CD4-positive, alpha-beta T cell treated with Interferon gamma for 1 hour (primary cell): ENCODE data around the gene DUSP9.

ENCODE experiments used
- DNase-seq: peaks from one replicate; pipeline ENCODE4 v3.0.0-alpha.2; 2020

Gene DUSP9

DNA sequence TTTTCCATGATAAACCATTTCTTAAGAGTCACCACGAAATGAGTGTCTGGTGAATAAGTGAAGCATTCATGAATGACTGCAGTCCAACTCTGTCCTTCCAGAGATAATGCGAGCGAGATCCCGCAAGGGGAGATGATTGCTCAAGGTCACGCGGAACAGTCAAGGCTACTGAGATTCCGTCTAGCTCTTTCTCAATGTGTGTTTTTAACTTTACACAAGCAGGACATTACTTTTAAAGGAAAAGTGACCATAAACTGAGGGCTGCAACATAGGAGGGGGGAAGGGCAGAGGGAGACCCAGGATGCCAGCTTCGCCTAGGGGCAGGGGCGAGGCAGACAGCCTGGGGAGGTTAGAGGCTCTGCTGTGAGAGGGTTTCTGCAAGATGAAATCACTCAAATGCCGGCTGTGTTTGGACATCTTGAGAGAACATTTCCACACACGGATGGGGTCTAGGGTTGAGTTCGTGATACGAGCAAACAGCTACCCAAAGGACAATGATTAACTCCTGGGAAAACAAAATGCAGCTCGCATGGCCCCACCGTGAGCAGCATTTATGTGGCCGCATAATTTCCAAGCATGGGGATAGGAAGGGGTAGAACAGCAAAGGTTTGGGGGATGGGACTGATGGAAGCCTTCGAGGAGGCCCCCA lies 24.2 kb upstream of the DUSP9 start:
- no peak for DNase-seq

DNA sequence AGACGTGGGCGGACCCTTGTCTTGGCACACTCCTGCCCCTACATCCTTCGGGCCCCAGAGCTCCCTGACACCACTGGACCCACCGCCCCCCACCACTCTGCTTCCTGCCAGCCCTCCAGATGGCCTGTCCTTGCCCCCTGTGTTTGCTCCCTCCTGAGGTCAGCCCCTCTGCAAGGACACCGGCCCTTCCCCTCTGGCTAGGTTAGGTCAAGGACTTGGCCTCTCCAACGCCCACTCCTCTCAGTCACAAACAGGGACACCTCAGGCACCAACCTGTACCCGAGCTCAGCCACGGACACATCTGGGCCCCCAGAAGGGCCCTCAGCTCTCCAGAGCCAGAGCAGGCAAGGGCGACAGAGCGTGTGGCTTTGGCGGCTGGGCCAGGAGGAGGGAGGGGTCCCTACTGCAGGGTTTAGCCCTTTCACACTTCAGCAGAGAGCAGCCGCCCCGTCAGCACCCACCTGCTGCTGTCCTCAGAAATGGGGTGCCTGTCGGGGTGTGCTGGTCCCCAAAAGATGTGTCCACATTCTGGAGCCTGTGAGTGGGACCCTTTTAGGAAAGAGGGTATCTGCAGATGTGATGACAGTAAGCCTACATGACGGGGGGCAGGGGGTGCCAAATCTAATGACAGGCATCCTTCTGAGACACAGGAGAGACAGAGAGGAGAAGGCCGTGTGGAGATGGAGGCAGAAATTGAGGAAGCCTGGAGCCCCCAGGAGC lies 23.5 kb upstream of the DUSP9 start:
- DNase-seq, result no peak

DNA sequence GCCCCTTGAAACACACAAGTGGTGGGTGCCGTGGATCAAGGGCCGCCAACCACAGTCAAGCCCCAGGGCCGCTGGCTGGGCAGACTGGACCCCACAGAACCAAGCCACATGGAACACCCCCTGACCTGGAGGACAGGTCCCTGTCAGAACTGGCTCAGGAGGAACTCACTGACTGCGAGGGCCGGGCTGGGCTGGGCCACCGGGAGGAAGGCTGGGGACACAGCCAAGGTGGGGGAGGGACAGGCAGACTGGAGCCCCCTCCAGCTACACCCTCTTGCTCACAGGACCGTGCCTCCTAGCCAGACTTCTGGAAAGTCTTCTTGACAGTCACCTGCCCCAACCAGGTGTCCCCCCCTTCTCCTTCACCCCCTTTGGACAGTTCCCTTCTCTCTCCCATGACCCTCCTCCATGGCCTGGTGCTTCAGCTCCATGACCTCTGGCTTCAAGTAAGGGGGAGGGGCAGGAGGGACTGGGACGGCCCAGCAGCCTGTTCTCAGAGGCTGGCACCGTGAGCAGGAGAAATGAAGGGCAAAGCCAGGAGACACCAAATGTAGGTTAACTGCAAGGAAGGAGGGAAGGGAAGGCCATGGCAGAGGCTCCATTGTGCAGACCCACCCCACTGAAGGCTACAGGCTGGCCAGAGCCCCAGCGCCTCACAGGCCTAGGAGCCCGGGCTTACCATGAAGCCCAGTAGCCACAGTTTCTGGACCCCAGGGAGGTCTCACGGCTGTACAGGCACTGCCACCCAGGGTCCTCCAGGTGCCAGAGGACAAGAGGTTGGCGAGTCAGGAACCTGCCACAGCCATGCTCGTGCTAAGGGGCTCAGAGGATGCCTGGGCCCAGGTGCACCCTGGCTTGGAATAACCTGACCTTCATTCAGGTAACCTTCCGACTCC lies 22.6 kb upstream of the DUSP9 start:
- DNase-seq, result no peak

DNA sequence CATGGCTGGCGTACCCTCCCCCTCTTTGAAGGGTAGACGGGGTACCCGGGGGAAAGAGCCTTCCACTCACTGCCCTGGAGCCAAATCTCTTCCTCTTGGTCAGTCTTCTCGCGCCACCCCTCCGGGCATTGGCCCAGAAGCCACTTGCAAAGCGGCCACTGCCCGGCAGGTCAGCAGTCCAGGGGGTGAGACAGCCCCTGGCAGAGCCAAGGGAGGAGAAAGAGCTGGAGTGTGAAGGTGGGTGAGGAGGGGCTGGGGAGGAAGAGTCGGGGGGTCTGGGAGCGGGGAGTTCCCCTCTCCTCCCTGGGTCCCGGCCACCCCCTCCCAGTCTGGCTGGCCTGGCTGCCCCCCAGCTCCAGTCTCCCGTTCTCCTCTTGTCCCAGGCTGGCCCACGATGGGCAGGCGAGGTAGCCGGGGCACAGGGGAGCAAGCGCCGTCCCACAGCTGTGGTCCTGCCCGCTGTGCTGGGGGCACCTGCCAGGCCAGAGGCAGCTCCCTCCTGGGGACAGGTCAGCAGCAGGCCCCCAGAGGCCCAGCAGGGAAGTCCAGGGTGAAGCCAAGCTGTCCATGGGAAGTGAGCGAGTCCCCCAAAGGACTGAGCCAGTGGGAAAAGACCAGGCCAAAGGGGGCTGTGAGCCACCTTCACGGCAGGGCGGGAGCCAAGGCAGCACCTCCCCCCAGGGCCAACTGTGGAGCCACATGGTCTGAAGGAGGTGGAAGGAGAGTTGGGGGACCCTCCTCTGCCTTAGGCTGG lies 21.6 kb upstream of the DUSP9 start:
- DNase-seq, result no peak

DNA sequence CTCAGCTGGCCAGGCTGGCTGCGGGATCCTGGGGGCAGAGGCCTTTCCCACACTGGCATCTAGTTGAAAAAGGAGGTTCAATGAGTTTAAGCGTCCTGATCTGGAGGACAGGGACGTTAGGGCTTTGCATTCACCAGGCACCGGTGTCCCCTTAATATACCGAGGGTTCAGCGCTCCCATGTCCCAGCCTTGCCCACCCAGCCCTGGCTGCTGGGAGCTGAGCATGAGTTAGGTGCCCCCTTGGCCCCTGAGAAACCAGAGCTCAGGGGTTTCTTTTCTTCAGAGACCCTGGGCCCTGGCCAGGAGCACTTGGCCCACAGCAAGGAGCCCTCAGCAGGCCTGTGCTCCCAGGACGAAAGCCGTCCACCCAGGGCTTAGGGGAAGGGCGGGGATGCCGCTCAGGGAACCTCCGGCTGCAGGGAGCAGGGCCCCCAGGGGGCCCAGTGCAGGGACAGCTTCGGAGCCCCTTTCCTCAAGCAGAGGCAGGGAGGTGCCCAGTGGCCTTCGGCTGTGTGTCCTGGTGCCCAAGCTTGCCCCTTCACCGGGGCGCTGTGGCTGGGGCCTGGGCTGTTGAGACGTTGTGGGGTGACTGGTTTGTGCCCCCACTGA lies 20.9 kb upstream of the DUSP9 start:
- no peak for DNase-seq

DNA sequence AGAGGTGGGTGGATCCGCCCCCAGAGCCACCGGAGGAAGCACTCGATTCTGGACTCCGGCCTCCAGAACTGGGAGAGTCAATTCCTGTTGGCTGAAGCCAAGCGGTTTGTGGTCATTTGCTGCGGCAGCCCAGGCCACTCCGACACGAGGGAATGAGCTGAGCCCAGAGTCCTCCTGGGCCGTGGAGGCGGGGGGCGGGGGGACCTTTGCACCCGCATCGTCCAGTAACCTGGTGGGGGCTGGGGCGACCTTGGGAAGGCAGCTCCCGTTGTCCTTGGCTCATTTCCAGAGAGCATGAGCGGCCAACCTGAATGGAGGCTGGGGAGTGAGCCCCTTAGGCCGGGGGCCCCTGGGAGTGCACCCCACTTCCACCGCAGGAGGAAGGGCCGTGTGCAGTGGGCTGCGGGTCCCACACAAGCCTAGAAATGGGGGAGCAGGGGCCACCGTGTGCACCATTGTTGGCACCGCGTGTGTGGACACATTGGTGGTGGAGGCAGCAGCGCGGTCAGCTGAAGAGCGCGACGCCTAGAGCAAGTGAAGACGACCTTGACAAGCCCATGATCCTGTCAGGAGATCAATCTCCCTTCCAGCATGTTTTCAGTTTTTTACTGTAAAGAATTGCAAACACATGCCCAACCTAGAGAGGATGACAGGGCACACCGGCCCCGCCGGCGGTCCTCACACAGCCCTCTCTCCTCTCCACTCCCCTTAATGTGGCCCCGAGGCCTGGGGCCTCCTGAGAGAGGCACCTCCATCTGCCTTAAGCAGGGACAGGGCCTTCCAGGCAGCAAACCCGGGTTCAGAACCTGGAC lies 19.9 kb upstream of the DUSP9 start:
- DNase-seq, result no peak

DNA sequence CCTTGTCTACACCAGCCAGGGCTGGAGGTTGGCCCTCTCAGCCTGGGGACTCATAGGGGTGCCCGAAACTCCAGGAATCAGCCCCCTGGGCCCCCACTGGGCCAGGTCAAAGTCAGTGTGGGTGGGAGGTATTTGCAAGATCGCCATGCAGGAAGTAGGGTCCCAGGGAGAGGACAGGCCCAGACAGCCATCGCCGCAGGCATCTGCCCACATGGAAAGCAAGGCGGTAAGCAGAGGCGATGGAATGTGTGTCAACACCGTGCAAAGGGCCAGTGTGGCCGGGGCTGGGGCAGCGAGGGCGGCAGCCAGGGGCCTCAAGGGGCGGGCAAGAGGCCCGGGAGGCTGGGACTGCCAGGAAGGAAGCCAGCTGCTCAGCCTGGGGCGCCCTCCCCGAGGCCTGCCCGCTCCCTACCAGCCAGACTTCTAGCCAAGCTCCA lies 19.3 kb upstream of the DUSP9 start:
- no peak for DNase-seq

DNA sequence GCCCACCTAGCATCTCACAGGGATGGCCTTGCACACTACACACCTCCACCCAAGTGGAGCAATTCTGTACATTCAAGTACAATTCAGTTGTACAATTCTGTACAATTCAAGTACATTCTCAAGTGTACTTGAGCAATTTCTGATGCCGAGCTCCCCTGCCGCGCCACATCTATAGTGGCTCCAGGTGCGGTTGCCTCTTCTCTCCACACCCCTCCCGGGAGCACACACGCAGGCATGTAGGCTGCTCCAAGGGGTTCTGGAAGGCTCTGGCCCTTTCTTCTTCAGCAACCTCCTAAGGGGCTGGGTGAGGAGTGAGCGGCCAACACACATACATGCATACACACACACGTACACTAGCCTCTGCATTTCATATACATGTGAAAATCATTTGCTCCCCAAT lies 18.9 kb upstream of the DUSP9 start:
- DNase-seq, result no peak

DNA sequence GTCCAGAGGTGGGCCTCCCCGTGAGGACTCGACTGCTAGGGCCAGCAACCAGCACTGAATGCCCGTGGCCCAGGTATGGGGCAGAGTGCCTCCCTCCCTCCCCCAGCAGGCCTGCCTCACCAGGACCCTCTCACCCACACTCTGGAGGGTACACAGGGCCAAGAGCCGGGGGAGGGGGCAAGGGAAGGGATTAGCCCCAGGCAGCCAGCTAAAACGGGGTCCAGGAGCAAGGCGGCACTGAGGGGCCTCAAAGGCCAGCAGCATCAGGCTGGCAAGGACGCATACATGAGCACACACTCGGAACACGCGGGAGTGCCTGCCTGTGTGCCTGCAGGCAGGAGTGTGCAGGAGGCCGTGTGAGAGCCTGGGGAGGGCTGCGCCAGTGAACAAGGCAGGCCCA lies 18.3 kb upstream of the DUSP9 start:
- DNase-seq, result no peak

DNA sequence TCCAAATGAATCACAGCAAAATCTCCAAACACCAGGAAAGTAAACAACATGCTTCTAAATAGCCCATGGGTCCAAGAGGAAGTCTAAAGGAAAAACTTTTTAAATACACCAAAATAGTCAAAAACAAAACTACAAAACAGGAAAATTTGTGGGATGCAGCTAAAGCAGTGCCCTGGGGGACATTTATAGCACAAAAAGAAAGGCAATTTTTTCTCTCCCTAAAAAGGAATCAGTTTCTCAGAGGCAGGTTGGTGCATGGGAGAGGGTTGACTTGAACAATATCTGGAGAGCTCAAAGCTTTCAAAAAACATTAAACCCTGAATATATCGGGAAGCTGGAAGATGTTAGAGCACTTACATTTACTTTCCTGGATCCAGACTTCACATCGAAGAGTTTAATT lies 15.7 kb upstream of the DUSP9 start:
- DNase-seq, result no peak

DNA sequence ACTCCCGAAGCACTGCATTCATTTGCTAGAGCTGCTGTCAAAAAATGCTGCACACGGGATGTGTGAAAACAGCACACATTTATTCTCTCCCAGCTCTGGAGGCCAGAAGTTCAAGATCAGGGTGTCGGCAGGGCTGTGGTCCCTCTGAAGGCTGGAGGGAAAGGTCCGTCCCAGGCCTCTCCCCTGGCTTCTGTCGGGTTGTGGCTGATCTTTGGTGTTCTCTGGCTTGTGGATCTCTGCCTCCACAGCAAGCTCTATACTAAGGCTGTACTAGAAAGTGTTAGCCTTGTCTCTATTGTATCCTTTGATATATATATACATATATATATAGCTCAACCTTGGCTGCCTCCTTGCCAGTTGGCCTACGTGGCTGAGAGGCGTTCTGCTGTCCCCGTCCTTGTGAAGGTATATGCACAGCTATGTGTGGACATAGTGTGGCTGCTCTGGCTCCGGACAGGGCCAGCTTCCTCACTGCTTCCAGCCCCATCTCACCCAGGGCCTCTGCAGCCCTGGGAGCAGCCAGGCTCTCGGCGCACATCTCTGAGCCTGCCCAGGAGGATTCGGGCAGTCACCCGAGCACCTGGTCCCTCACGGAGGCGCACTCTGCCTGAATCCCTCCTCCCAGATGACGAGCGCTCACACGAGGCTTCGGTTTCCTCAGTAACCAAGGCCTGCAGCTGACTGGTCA lies 15.0 kb upstream of the DUSP9 start:
- no peak for DNase-seq

DNA sequence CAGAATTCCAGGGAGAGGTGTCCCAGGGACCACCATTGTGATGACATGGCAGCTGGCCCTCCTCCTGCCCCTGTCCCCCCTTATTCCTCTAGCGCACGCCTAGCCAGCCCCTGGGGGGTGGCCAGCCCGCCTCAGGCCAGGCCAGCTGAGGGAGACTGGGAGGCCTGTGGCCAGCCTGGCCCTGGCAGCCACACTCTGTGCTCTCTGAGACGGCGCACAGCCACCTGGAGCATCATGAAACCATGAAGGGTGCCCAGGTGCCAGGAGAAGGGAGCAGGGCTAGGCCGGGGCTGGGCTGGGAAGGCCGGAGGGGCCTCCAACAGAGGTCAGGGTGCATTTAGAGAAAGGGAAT lies 14.4 kb upstream of the DUSP9 start:
- no peak for DNase-seq

DNA sequence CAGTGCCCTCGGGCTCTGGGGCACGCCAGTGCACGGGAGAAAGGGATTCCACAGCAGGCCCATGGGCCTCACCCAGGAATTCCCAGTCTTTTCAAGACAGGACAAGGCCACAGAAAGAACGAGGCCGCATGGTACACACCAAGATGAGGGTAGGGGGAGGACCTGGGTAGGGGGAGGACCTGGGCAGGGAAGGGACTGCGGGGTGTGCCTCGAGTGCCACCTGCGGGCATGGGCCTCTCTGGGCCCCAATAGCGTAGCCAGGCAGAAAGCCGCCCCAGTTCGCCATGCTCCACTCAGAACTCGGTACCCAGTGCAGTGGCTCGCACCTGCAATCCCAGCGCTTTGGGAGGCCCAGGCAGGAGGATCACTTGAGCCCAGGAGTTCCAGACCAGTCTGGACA lies 14.0 kb upstream of the DUSP9 start:
- no peak for DNase-seq

DNA sequence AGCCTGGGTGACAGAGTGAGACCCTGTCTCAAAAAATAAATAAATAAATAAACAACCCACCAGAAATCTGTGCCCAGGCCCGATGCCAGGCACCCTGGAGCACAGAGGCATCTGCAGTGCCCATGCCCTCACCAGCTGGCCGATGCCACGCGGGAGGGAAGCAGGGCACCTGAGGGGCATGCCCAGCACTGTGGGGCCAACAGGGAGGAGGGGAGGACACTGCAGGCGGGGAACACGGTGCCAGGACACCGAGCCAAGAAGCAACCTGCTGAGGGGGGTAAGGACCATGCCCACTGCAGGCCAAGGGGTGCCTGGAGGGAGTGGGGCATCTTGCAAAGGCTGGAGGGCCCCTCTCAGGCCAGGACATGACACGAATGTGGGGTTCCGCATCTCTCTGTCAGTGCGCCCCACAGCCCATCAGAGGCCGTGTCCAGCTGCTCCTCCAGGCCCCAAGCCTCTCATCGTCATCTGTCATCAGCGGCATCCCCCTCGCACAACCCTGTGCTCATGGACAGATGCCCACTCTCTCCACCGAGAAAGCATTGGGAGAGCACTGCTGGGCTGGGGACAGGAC lies 13.3 kb upstream of the DUSP9 start:
- no peak for DNase-seq

DNA sequence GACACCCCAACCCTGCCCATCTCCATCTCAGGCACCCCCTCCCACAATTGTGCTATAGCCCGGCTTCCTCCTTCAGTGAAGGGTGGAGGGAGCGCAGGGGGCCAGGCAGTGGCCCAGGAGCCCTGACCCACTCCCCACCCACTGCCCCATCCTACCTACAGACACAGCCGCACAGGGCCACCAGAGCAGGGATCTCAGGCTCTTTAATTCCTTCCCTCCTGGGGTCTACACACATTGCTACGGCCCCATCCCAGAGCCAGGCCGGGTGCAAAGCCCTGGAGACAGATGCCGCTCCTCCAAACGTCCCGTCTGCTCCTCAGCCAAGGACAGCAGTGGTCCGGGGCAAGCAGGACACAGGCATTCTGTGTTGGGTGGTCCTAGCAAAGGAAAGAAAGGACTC lies 12.8 kb upstream of the DUSP9 start:
- DNase-seq, result no peak

DNA sequence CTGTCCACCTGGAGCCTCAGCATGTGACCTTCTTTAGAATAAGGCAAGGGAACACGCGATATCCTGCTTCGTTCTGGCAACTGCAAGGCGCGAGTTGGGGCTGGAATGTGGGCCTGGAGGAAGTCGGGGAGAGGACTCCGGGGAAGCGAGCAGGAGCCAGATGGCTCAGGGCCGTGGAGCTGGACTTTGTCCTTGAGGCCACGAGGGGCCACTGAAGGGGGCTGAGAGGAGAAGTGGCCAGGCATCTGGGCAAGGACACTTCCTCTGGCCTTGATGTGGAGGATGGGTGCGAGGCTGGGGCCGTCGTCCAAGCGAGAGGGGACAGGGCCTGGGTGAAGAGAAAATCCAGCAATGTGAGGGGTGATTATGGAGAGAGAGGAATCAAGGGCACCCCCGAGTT lies 12.2 kb upstream of the DUSP9 start:
- no peak for DNase-seq

DNA sequence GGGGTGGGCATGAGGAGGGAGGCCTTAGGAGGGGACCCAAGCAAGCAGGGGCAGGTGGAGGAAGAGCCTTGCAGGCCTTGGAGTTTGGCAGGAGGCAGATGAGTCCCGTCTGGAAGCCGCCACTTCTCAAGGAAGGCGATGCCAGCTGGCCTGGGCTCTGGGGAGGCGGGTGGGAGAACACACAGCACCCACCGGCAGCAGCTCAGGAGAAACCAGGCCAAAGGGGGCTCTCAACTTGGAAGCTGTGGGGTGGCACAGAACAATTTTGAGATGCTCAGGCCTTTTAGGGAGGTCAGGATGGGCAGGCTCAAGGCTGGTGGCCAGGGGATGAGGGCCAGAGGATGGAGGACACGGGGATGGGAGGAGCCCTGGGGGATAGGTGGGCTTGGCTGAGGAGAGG lies 11.6 kb upstream of the DUSP9 start:
- DNase-seq, result no peak

DNA sequence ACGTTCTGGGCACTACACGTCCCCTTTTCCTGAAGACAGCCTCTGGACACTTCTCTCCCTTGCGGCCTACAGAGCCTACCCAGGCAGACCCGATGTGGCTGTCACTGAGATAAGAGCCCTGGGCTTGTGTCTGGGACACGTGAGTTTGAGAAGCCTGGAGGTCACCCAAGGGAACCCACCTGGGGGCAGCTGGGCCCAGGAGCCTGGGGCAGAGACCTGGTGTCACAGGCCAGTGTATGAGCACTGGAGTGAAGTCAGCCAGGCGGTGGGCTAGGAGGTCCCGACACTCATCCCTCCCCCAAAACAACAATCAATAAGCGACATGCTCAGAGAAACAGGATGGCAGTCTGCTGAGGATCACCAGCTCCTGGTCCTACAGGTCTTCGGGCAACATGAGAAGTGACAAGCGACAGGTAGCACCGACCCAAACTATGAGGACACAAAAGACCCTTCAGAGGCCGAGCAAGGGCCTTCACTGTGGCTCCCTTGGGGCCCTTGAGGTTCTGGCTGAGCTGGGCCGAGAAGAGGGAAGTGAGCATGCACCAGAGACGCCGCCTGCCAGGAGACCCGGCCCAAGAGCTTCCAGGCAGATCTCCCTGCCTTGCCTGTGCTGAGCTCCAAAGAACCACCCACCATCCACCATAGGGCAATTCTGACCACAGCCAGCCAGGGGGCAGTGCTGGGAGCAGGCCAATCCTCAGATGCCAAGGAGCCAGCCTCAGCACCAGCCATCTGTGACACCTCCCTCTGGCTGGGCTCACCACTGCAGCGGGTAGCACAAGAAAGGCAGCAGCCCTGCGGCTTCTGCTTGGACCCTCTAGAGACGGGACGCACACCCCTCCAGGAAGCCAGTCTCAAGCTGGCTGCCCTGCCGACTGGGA lies 11.0 kb upstream of the DUSP9 start:
- no peak for DNase-seq

DNA sequence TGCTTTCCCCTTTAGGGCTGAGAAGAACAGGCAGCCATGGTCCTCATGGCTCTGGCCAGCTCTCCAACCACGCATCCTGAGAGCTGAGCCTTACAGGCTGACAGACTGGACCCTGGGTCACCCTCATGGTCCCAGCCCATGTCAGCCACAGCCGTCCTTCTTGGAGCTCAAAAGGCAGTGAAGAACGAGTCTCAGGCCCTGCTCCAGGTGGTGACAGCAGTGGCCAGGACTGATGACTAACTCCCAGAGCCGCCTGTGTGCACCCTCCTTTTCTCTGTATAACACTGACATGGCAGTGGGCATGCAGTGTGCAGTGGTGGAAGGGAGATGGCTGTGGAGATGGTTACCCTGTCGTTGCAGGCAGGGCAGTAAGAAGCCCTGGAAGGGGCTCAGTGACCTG lies 10.3 kb upstream of the DUSP9 start:
- DNase-seq, result no peak
